ENCODE data around the gene TSC22D2.

Gene TSC22D2

DNA sequence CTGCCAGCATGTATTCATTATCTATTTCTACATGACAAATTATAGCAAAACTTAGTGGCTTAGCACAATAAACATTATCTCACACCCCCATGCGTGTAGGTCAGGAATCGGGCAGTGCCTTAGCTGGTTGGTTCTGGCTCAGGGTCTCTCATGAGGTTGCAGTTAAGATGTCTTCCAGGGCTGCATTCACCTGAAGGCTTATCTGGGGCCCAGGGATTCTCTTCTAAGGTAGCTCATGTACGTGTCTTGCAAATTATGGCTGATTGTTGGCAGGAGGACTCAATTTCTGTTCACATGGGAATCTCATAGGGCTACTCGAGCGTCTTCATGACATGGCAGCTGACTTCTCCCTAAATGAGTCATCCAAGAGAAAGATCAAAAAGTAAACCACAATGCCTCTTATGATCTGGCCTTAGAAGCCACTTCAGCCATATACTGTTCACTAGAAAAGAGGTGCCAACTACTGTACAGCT lies 42.9 kb upstream of the TSC22D2 start:
- Mint-ChIP-seq H3K9me3 (peaks cover 3% of the 10 kb centered on the region), H3K27me3 (ENCODE audit: low read depth, poor library complexity) (no peaks in the 10 kb centered on the region), H3K4me1 (peaks cover 9% of the 10 kb centered on the region), H3K36me3 (ENCODE audit: low read depth) (no peaks in the 10 kb centered on the region), H3K4me3 (no peak overlapping the region), H3K27ac (no peak overlapping the region)
- no peak for DNase-seq
- TF ChIP-seq, protein P1, sequence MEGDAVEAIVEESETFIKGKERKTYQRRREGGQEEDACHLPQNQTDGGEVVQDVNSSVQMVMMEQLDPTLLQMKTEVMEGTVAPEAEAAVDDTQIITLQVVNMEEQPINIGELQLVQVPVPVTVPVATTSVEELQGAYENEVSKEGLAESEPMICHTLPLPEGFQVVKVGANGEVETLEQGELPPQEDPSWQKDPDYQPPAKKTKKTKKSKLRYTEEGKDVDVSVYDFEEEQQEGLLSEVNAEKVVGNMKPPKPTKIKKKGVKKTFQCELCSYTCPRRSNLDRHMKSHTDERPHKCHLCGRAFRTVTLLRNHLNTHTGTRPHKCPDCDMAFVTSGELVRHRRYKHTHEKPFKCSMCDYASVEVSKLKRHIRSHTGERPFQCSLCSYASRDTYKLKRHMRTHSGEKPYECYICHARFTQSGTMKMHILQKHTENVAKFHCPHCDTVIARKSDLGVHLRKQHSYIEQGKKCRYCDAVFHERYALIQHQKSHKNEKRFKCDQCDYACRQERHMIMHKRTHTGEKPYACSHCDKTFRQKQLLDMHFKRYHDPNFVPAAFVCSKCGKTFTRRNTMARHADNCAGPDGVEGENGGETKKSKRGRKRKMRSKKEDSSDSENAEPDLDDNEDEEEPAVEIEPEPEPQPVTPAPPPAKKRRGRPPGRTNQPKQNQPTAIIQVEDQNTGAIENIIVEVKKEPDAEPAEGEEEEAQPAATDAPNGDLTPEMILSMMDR (IDR thresholded peaks at IDR 0.05) = no peak

DNA sequence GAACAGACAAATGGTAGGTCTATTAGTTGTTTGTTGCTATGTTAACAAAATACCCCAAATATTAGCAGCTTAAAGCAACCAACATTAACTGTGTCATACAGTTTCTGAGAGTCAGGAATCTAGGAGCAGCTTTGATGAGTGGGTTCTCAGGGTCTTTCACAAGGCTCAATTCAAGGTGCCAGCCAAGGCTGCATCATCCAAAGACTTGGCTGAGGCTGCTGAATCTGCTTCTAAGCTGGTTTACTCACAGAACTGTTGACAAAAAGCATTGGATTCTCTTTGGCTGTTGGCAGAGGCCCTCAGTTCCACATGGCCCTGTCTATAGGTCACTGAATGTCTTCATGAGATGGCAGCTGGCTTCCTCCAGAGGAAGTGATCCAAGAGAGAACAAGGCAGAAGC lies 40.3 kb upstream of the TSC22D2 start:
- H3K27ac Mint-ChIP-seq = no peak overlapping the region
- no peak overlapping the region for H3K4me3 Mint-ChIP-seq
- H3K4me1 Mint-ChIP-seq = peaks cover 32% of the 10 kb centered on the region
- no peak for DNase-seq
- H3K36me3 Mint-ChIP-seq (ENCODE audit: low read depth) = no peaks in the 10 kb centered on the region
- peaks cover 6% of the 10 kb centered on the region for H3K9me3 Mint-ChIP-seq
- TF ChIP-seq, protein P1 (IDR thresholded peaks at IDR 0.05) = no peak
- H3K27me3 Mint-ChIP-seq (ENCODE audit: low read depth, poor library complexity) = no peaks in the 10 kb centered on the region

DNA sequence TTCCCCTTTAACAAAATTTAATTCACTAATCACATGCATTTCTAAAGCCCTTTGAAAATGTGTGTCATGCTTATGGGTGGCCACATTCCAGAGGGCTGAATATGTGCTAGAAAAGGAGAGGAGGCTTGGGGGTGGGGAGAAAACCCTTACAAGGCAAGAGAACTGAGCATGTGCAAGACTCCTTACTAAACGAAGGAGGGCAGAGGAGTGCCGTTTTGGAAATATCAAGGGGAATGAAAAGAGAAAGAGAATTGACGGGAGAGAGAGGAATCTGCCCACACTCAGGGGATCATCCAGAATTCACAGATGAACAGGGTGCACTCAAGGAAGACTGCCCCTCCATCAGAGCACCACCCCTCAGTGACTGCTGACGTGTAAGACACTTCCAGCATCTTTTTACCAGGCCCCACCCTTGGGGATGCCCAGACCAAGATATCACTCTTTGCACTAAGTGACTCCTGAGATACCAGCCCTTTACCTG lies 37.9 kb upstream of the TSC22D2 start:
- TF ChIP-seq, protein P1 (IDR thresholded peaks at IDR 0.05) = no peak
- no peaks in the 10 kb centered on the region for H3K27me3 Mint-ChIP-seq (ENCODE audit: low read depth, poor library complexity)
- H3K36me3 Mint-ChIP-seq (ENCODE audit: low read depth) = no peaks in the 10 kb centered on the region
- peak overlapping the region; percentile 8 for H3K27ac Mint-ChIP-seq
- H3K4me3 Mint-ChIP-seq = peak overlapping the region; percentile 18
- DNase-seq = peak; percentile 19
- peaks cover 34% of the 10 kb centered on the region for H3K4me1 Mint-ChIP-seq
- peaks cover 15% of the 10 kb centered on the region for H3K9me3 Mint-ChIP-seq

DNA sequence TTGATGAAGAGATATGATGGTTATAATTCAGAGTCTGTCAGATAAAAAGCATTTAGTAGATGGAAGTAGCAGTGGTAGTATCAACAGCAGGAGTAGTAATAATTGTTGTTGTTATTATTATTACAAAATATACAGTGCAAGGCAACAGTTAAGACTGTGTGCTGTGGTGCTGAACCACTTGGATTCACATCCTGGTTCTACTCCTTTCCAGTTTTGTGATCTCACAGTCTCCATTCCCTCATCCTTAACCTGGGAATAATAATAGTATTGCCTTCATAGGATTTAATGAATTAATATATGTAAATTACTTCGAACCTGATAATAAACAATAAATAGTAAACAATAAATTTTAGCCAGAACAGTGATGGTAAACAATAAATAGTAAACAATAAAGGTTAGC lies 37.1 kb upstream of the TSC22D2 start:
- H3K36me3 Mint-ChIP-seq (ENCODE audit: low read depth) = no peaks in the 10 kb centered on the region
- peaks cover 13% of the 10 kb centered on the region for H3K9me3 Mint-ChIP-seq
- TF ChIP-seq, protein P1 (IDR thresholded peaks at IDR 0.05) = no peak
- no peaks in the 10 kb centered on the region for H3K27me3 Mint-ChIP-seq (ENCODE audit: low read depth, poor library complexity)
- peaks cover 39% of the 10 kb centered on the region for H3K4me1 Mint-ChIP-seq
- no peak overlapping the region for H3K4me3 Mint-ChIP-seq
- H3K27ac Mint-ChIP-seq = peak overlapping the region; percentile 80
- no peak for DNase-seq

DNA sequence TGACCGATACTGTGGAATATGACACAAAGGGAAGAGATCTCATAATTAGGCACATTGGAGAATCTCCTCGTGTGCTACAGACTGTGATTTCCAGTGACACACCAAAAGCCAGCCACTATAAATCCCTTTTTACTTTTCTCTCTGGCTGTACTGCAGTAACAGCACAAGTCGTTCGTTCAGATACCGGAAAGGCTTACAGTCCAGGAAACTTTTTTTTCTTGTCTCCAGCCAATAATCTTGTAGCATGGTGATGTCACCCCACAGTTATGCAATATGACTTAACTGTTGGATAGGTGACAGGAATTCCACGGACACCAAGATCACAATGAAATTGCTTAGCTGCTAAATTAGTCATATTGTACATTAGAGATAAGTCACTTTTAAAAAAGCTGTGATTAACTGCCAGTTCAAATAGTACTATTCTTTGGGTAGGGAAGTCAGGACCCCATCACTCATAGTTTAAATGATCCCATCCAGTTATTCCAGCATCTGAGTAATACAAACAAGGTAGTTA lies 36.3 kb upstream of the TSC22D2 start:
- Mint-ChIP-seq H3K9me3 (peaks cover 13% of the 10 kb centered on the region), H3K27me3 (ENCODE audit: low read depth, poor library complexity) (no peaks in the 10 kb centered on the region), H3K36me3 (ENCODE audit: low read depth) (no peaks in the 10 kb centered on the region), H3K27ac (no peak overlapping the region), H3K4me1 (peaks cover 47% of the 10 kb centered on the region), H3K4me3 (no peak overlapping the region)
- TF ChIP-seq, protein P1 (IDR thresholded peaks at IDR 0.05) = no peak
- DNase-seq = no peak

DNA sequence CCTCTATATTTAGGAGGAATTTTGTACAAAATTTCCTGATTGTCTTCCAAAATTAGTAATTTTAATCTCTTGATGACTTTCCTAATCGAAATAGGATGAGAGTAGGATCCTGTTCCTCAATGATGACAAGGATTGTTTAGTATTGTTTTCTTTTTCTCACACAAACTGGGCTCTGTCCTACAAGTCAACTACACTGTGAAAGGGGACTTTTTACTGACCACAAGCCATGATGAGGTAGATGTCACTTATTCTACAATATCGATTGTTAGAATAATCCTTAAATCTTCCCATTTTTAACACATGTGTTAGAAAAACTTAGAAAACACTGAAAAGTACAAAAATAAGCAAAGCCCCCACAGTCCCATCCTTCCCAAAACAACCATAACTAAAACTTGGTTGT lies 35.8 kb upstream of the TSC22D2 start:
- H3K27ac Mint-ChIP-seq = no peak overlapping the region
- H3K4me3 Mint-ChIP-seq = no peak overlapping the region
- no peaks in the 10 kb centered on the region for H3K27me3 Mint-ChIP-seq (ENCODE audit: low read depth, poor library complexity)
- DNase-seq = no peak
- peaks cover 48% of the 10 kb centered on the region for H3K4me1 Mint-ChIP-seq
- no peaks in the 10 kb centered on the region for H3K36me3 Mint-ChIP-seq (ENCODE audit: low read depth)
- TF ChIP-seq, protein P1 (IDR thresholded peaks at IDR 0.05) = no peak
- H3K9me3 Mint-ChIP-seq = peaks cover 13% of the 10 kb centered on the region
